Measurements from ENCODE around the gene STX16. TPM values are rescaled to one million over a fixed set of nuclear protein-coding genes. Genes with fewer than 3 reads are reported as not detected.

The STX16 gene
- total and polyA plus RNA-seq, 2 donors (not counting 1 experiment from before 2014, with no cell fraction given), result 39.3 to 64.9 TPM

- TF ChIP-seq EZH2 (IDR thresholded peaks at IDR 0.05; ENCODE audit: low read length, missing control alignments), result no peak
- TF ChIP-seq CTCF (conservative IDR thresholded peaks at IDR 0.05 in 1 of 2, IDR thresholded peaks at IDR 0.05 in 1 of 2; ENCODE audit: low read depth in 1 of 2, low read length in 2 of 2), result no peak
- DNase-seq (ENCODE audit: low read depth in 2 of 2), result no peak
- H3K36me3 ChIP-seq (ENCODE audit: control insufficient read depth, insufficient read depth, low read length), result peaks cover 4% of the 10 kb centered on the region
Observed at GRCh38 chr20:58673119-58673518, 22.0 kb downstream of the STX16 start.

GRCh38 chr20:58675146-58675584 is 24.1 kb downstream of the STX16 start:
- H4K20me1 ChIP-seq (ENCODE audit: control insufficient read depth, extremely low read depth, insufficient read depth, low read length), result no peaks in the 10 kb centered on the region
- H3K27ac ChIP-seq (ENCODE audit: insufficient read depth, low read length), result no peak overlapping the region
- no peak for DNase-seq (ENCODE audit: low read depth in 2 of 2)
- H3K4me1 ChIP-seq (ENCODE audit: control insufficient read depth, extremely low read depth, insufficient read depth, low read length), result no peaks in the 10 kb centered on the region
- H3K27me3 ChIP-seq (ENCODE audit: control insufficient read depth, insufficient read depth, low read length), result no peaks in the 10 kb centered on the region
- H2AFZ ChIP-seq (ENCODE audit: low read length), result no peak overlapping the region
- peaks cover 4% of the 10 kb centered on the region for H3K36me3 ChIP-seq (ENCODE audit: control insufficient read depth, insufficient read depth, low read length)
- H3K9me3 ChIP-seq (ENCODE audit: control insufficient read depth, insufficient read depth, low read depth, low read length), result no peaks in the 10 kb centered on the region
- H3K9ac ChIP-seq (ENCODE audit: insufficient read depth, low read length), result no peak overlapping the region
- no peaks in the 10 kb centered on the region for H3K79me2 ChIP-seq (ENCODE audit: control insufficient read depth, insufficient read depth, low read length)
- no peak overlapping the region for H3K4me3 ChIP-seq (replicated peaks in 1 of 4; ENCODE audit: control extremely low read depth in 1 of 4, insufficient read depth in 1 of 4, low read depth in 3 of 4, low read length in 4 of 4)
- TF ChIP-seq CTCF (conservative IDR thresholded peaks at IDR 0.05 in 1 of 2, IDR thresholded peaks at IDR 0.05 in 1 of 2; ENCODE audit: low read depth in 1 of 2, low read length in 2 of 2) (no peak), EZH2 (IDR thresholded peaks at IDR 0.05; ENCODE audit: low read length, missing control alignments) (no peak)
- H3K4me2 ChIP-seq (ENCODE audit: extremely low read depth, insufficient read depth, low read length), result no peak overlapping the region

More at GRCh38 chr20:58673119-58673518, 22.0 kb downstream of the STX16 start:
- no peaks in the 10 kb centered on the region for H3K79me2 ChIP-seq (ENCODE audit: control insufficient read depth, insufficient read depth, low read length)
- no peaks in the 10 kb centered on the region for H3K4me1 ChIP-seq (ENCODE audit: control insufficient read depth, extremely low read depth, insufficient read depth, low read length)
- H3K27me3 ChIP-seq (ENCODE audit: control insufficient read depth, insufficient read depth, low read length), result no peaks in the 10 kb centered on the region
- no peaks in the 10 kb centered on the region for H3K9me3 ChIP-seq (ENCODE audit: control insufficient read depth, insufficient read depth, low read depth, low read length)
- no peak overlapping the region for H3K4me3 ChIP-seq (replicated peaks in 1 of 4; ENCODE audit: control extremely low read depth in 1 of 4, insufficient read depth in 1 of 4, low read depth in 3 of 4, low read length in 4 of 4)
- no peak overlapping the region for H3K27ac ChIP-seq (ENCODE audit: insufficient read depth, low read length)
- no peak overlapping the region for H2AFZ ChIP-seq (ENCODE audit: low read length)
- H3K4me2 ChIP-seq (ENCODE audit: extremely low read depth, insufficient read depth, low read length), result no peak overlapping the region
- H4K20me1 ChIP-seq (ENCODE audit: control insufficient read depth, extremely low read depth, insufficient read depth, low read length), result no peaks in the 10 kb centered on the region
- H3K9ac ChIP-seq (ENCODE audit: insufficient read depth, low read length), result no peak overlapping the region

GRCh38 chr20:58675641-58676040 is 24.6 kb downstream of the STX16 start:
- no peak for TF ChIP-seq CTCF (conservative IDR thresholded peaks at IDR 0.05 in 1 of 2, IDR thresholded peaks at IDR 0.05 in 1 of 2; ENCODE audit: low read depth in 1 of 2, low read length in 2 of 2)
- no peak for TF ChIP-seq EZH2 (IDR thresholded peaks at IDR 0.05; ENCODE audit: low read length, missing control alignments)
- H2AFZ ChIP-seq (ENCODE audit: low read length), result no peak overlapping the region
- no peaks in the 10 kb centered on the region for H3K4me1 ChIP-seq (ENCODE audit: control insufficient read depth, extremely low read depth, insufficient read depth, low read length)
- no peaks in the 10 kb centered on the region for H4K20me1 ChIP-seq (ENCODE audit: control insufficient read depth, extremely low read depth, insufficient read depth, low read length)
- peaks cover 4% of the 10 kb centered on the region for H3K36me3 ChIP-seq (ENCODE audit: control insufficient read depth, insufficient read depth, low read length)
- H3K27me3 ChIP-seq (ENCODE audit: control insufficient read depth, insufficient read depth, low read length), result no peaks in the 10 kb centered on the region
- no peak overlapping the region for H3K27ac ChIP-seq (ENCODE audit: insufficient read depth, low read length)
- no peak overlapping the region for H3K4me2 ChIP-seq (ENCODE audit: extremely low read depth, insufficient read depth, low read length)
- H3K79me2 ChIP-seq (ENCODE audit: control insufficient read depth, insufficient read depth, low read length), result no peaks in the 10 kb centered on the region
- no peaks in the 10 kb centered on the region for H3K9me3 ChIP-seq (ENCODE audit: control insufficient read depth, insufficient read depth, low read depth, low read length)
- no peak for DNase-seq (ENCODE audit: low read depth in 2 of 2)
- no peak overlapping the region for H3K9ac ChIP-seq (ENCODE audit: insufficient read depth, low read length)
- no peak overlapping the region for H3K4me3 ChIP-seq (replicated peaks in 1 of 4; ENCODE audit: control extremely low read depth in 1 of 4, insufficient read depth in 1 of 4, low read depth in 3 of 4, low read length in 4 of 4)
